Panc1 (cell line): ENCODE measurements around the gene CHRDL2. TPM values are rescaled to one million over a fixed set of nuclear protein-coding genes. Genes with fewer than 3 reads are reported as not detected.

Source experiments
- ATAC-seq: fragments of 200-7000 bp; cut with Tn5 transposase; 2 replicates; pipeline ENCODE4 v1.9.1; 2020; ENCODE audit warnings: mild to moderate bottlenecking, moderate library complexity
- BruUV-seq: library from RNA; stranded (reverse); fragments of 400-500 nt; replicated peaks from 2 replicates; lab custom pipeline; 2021; lab: Mats Ljungman, UMichigan
- CTCF ChIA-PET: fragments of 300-600 bp; sonication (Branson Sonifier 250); formaldehyde crosslinking; loops from one replicate; lab custom pipeline; 2022; ENCODE audit warnings: antibody characterized with exemption; lab: Charles Lee
- POLR2A ChIA-PET: fragments of 300-600 bp; sonication (Branson Sonifier 250); formaldehyde crosslinking; loops from one replicate; lab custom pipeline; 2022; ENCODE audit warnings: antibody characterized with exemption; lab: Charles Lee
- DNase-seq: peaks from one replicate; pipeline ENCODE4 v3.0.0-alpha.2; 2010; ENCODE audit warnings: low read depth, low spot score
- H3K27ac ChIP-seq: 2 replicates; pipeline ENCODE4 v1.5.1; 2011; ENCODE audit warnings: mild to moderate bottlenecking, low read length, inconsistent platforms
- H3K27me3 ChIP-seq: fragments of 200-500 bp; sonication (Bioruptor generic); 2 replicates; pipeline ENCODE4 v1.6.0; 2014; ENCODE audit warnings: low read length, inconsistent platforms; ENCODE audit not compliant: control insufficient read depth, insufficient read depth
- H3K36me3 ChIP-seq: fragments of 200-500 bp; sonication (Bioruptor generic); 2 replicates; pipeline ENCODE4 v1.5.1; 2014; ENCODE audit warnings: inconsistent platforms, mild to moderate bottlenecking, low read length, moderate library complexity; ENCODE audit not compliant: control insufficient read depth, insufficient read depth
- H3K4me1 ChIP-seq: 2 replicates; pipeline ENCODE4 v1.5.1; 2011; ENCODE audit warnings: inconsistent platforms, mild to moderate bottlenecking, low read length, moderate library complexity; ENCODE audit not compliant: control insufficient read depth, insufficient read depth
- H3K4me3 ChIP-seq, 2 experiments: 2 replicates each; pipeline ENCODE4 v1.5.1; 2011 to 2012; ENCODE audit warnings: low read depth in 2 of 2, low read length in 2 of 2, mild to moderate bottlenecking in 2 of 2, inconsistent platforms in 1 of 2, moderate library complexity in 1 of 2
- H3K9me3 ChIP-seq: fragments of 200-500 bp; sonication (Bioruptor generic); 2 replicates; pipeline ENCODE4 v1.5.1; 2014; ENCODE audit warnings: low read depth, mild to moderate bottlenecking, inconsistent platforms, low read length, moderate library complexity; ENCODE audit not compliant: control insufficient read depth, insufficient read depth
- CTCF ChIP-seq: fragments of 450-650 bp; IDR thresholded peaks from 2 replicates; pipeline ENCODE4 v1.5.1; 2017; ENCODE audit warnings: mild to moderate bottlenecking
- POLR2AphosphoS5 ChIP-seq: IDR thresholded peaks from 2 replicates; pipeline ENCODE4 v1.6.1; 2012; ENCODE audit warnings: mild to moderate bottlenecking, low read depth, low read length, moderate library complexity
- REST ChIP-seq, 2 experiments: IDR thresholded peaks; 2 replicates each; pipeline ENCODE4 v1.6.1; 2011 to 2012; ENCODE audit warnings: low read depth in 2 of 2, control low read depth in 1 of 2, low read length in 1 of 2, mild to moderate bottlenecking in 1 of 2, moderate library complexity in 1 of 2; ENCODE audit not compliant: insufficient read depth in 1 of 2
- SIN3A ChIP-seq: IDR thresholded peaks from 2 replicates; pipeline ENCODE4 v1.6.1; 2012; ENCODE audit warnings: low read depth, mild to moderate bottlenecking, low read length, moderate library complexity, borderline replicate concordance; ENCODE audit not compliant: insufficient read depth
- TCF7L2 ChIP-seq: IDR thresholded peaks from 2 replicates; pipeline ENCODE4 v1.6.1; 2011; ENCODE audit warnings: mild to moderate bottlenecking, low read depth, low read length, inconsistent platforms
- in situ Hi-C: cut with HindIII; loops from 2 replicates; pipeline ENCODE4 v1.10.0; 2016; ENCODE audit warnings: low sequenced_read_pairs, low pct_unique_long_range_greater_than_20kb
- intact Hi-C: fragments of 100-400 bp; cut with micrococcal nuclease; formaldehyde crosslinking; loops from one replicate; pipeline ENCODE4 v1.10.0; 2022; ENCODE audit not compliant: unreplicated experiment
- total RNA-seq: library from RNA; stranded (reverse); gene quantifications from one replicate; pipeline ENCODE4 v1.2.1, GENCODE V29; 2021; ENCODE audit not compliant: unreplicated experiment

Gene CHRDL2
- total RNA-seq, 1 experiment from 2014 or later, result 0.15 TPM

- Histone ChIP-seq H3K36me3 (no peaks in the 10 kb centered on the region), H3K4me3 (no peak overlapping the region), H3K27me3 (no peaks in the 10 kb centered on the region), H3K4me1 (no peaks in the 10 kb centered on the region), H3K27ac (no peak overlapping the region), H3K9me3 (no peaks in the 10 kb centered on the region)
- in situ Hi-C loops (no loop called here), intact Hi-C loops (no loop called here)
- POLR2A ChIA-PET, result no interaction called here
- CTCF ChIA-PET, result interaction anchor here (1.2 kb wide), 1 partner anchor 26 kb away, joined by 3 read pairs; no protein-coding TSS in a partner anchor
- TF ChIP-seq REST (IDR thresholded peaks at IDR 0.05; ENCODE audit: insufficient read depth in 1 of 2, low read depth in 2 of 2, low read length in 1 of 2) (no peak), TCF7L2 (no peak), CTCF (no peak), POLR2AphosphoS5 (no peak), SIN3A (no peak)
- no peak for DNase-seq
- no peak for ATAC-seq
- BruUV-seq, result no TSS peak
Measured at GRCh38 chr11:74676596-74676995, 54.6 kb downstream of the CHRDL2 start.

GRCh38 chr11:74675761-74676160 is 55.5 kb downstream of the CHRDL2 start:
- no TSS peak for BruUV-seq
- no peak for DNase-seq

More at GRCh38 chr11:74675761-74676160, 55.5 kb downstream of the CHRDL2 start:
- Histone ChIP-seq H3K9me3 (no peaks in the 10 kb centered on the region), H3K36me3 (no peaks in the 10 kb centered on the region), H3K4me3 (no peak overlapping the region), H3K27me3 (no peaks in the 10 kb centered on the region), H3K4me1 (no peaks in the 10 kb centered on the region), H3K27ac (no peak overlapping the region)
- intact Hi-C loops (no loop called here), in situ Hi-C loops (no loop called here)
- ATAC-seq, result no peak
- ChIA-PET POLR2A (no interaction called here), CTCF (interaction anchor here (1.2 kb wide), 1 partner anchor 27 kb away, joined by 3 read pairs; no protein-coding TSS in a partner anchor)
- TF ChIP-seq SIN3A (no peak), CTCF (no peak), POLR2AphosphoS5 (no peak), REST (IDR thresholded peaks at IDR 0.05; ENCODE audit: insufficient read depth in 1 of 2, low read depth in 2 of 2, low read length in 1 of 2) (no peak), TCF7L2 (no peak)
